ENCODE results near the gene LZIC. TPM values are rescaled to one million over a fixed set of nuclear protein-coding genes. Genes with fewer than 3 reads are reported as not detected.

Gene LZIC
- 10 to 100 TPM; 33.2 to 34.0 TPM for total RNA-seq
- polyA plus RNA-seq, result 43.7 TPM

GRCh38 chr1:9942939-9943788 is at the start of gene LZIC, which contains the start of gene NMNAT1:
LZIC (minus strand) TSS chr1:9943391; CDS start chr1:9936619, 6,772 bp downstream.
NMNAT1 (plus strand) TSS chr1:9943475; CDS start chr1:9972074, 28,599 bp downstream.
- peaks cover 11 to 29% (median 28%) of the 10 kb centered on the region in 3 donors for H3K4me1 Mint-ChIP-seq
- peaks cover 0 to 27% (median 6%) of the 10 kb centered on the region in 3 donors for H3K36me3 Mint-ChIP-seq
- peak within 1 kb of the TSS; percentile 94 to 98 (median 97) for H3K4me3 Mint-ChIP-seq
- H3K27ac Mint-ChIP-seq, result peak within 1 kb of the TSS; percentile 80 to 99 (median 98)
- peaks cover 0 to 2% of the 10 kb centered on the region in 2 donors for H3K27me3 Mint-ChIP-seq
- POLR2A ChIA-PET, result interaction anchor here (0.6 to 1.1 kb wide), 3 partner anchors 15 to 33 kb away, joined by 3 to 4 read pairs (median 3); partner anchors contain the start of gene CTNNBIP1
- Histone ChIP-seq H3K9me3 (ENCODE audit: low read length) (no peaks in the 10 kb centered on the region), H3K36me3 (ENCODE audit: insufficient read depth, low read length) (peaks cover 5% of the 10 kb centered on the region), H3K4me3 (ENCODE audit: low read length) (peak within 1 kb of the TSS; percentile 98), H3K27me3 (ENCODE audit: insufficient read depth, low read length, poor library complexity, severe bottlenecking) (no peaks in the 10 kb centered on the region), H3K27ac (ENCODE audit: low read depth, low read length) (peak within 1 kb of the TSS; percentile 93), H3K4me1 (ENCODE audit: insufficient read depth, low read length) (peaks cover 20% of the 10 kb centered on the region)
- CTCF ChIA-PET, result interaction anchor here (1.0 to 1.7 kb wide), 5 partner anchors 32 to 267 kb away, joined by 4 to 5 read pairs (median 5); partner anchors contain the start of gene KIF1B
- DNase-seq, result peak; percentile 80 to 91 (median 83)
- H3K9me3 Mint-ChIP-seq, result no peaks in the 10 kb centered on the region

GRCh38 chr1:9992910-9993309 is 49.7 kb upstream of the LZIC start:
- no peak for DNase-seq
- Histone ChIP-seq H3K4me1 (ENCODE audit: insufficient read depth, low read length) (peaks cover 5% of the 10 kb centered on the region), H3K4me3 (ENCODE audit: low read length) (no peak overlapping the region), H3K27me3 (ENCODE audit: insufficient read depth, low read length, poor library complexity, severe bottlenecking) (peaks cover 7% of the 10 kb centered on the region), H3K27ac (ENCODE audit: low read depth, low read length) (no peak overlapping the region), H3K9me3 (ENCODE audit: low read length) (no peaks in the 10 kb centered on the region), H3K36me3 (ENCODE audit: insufficient read depth, low read length) (no peaks in the 10 kb centered on the region)
- peaks cover 18 to 19% of the 10 kb centered on the region in 2 donors for H3K27me3 Mint-ChIP-seq
- H3K4me1 Mint-ChIP-seq, result peaks cover 5 to 7% (median 6%) of the 10 kb centered on the region in 3 donors
- peaks cover 0 to 4% (median 0%) of the 10 kb centered on the region in 3 donors for H3K36me3 Mint-ChIP-seq
- H3K9me3 Mint-ChIP-seq, result peaks cover 0 to 2% (median 0%) of the 10 kb centered on the region in 5 donors
- H3K4me3 Mint-ChIP-seq, result no peak overlapping the region
- POLR2A ChIA-PET, result no interaction called here
- CTCF ChIA-PET, result interaction anchor here (0.8 kb wide), 1 partner anchor 42 kb away, joined by 3 read pairs; no protein-coding TSS in a partner anchor
- H3K27ac Mint-ChIP-seq, result no peak overlapping the region

DNA sequence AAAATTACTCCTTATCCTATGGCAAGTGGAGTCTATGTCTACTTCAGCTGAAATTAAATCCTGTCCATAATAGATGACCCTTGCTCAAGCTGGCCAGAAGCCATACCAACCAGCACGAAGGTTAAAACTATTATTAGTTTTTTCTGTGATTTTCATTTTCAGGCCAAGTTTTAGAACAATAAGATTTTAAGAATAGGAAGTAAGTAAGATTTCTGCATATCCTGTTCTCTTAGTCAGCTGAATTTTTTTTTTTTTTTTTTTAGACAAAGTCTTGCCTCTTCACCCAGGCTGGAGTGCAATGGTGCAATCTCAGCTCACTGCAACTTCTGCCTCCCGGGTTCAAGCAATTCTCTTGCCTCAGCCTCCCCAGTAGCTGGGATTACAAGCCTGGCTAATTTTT is 47.8 kb upstream of the LZIC start:
- no peak overlapping the region for H3K27ac Mint-ChIP-seq

GRCh38 chr1:9989773-9990172 is 46.6 kb upstream of the LZIC start:
- H3K4me1 ChIP-seq (ENCODE audit: insufficient read depth, low read length), result no peaks in the 10 kb centered on the region
- Mint-ChIP-seq H3K36me3 (peaks cover 0 to 1% (median 0%) of the 10 kb centered on the region in 3 donors), H3K4me3 (no peak overlapping the region), H3K4me1 (no peaks in the 10 kb centered on the region), H3K9me3 (peaks cover 0 to 2% (median 0%) of the 10 kb centered on the region in 5 donors), H3K27ac (no peak overlapping the region), H3K27me3 (peaks cover 8 to 11% of the 10 kb centered on the region in 2 donors)
- no peak for DNase-seq
- no peaks in the 10 kb centered on the region for H3K9me3 ChIP-seq (ENCODE audit: low read length)
- ChIA-PET CTCF (no interaction called here), POLR2A (no interaction called here)
- H3K27me3 ChIP-seq (ENCODE audit: insufficient read depth, low read length, poor library complexity, severe bottlenecking), result no peaks in the 10 kb centered on the region
- no peak overlapping the region for H3K4me3 ChIP-seq (ENCODE audit: low read length)
- no peaks in the 10 kb centered on the region for H3K36me3 ChIP-seq (ENCODE audit: insufficient read depth, low read length)
- no peak overlapping the region for H3K27ac ChIP-seq (ENCODE audit: low read depth, low read length)

More for the DNA sequence above, 47.8 kb upstream of the LZIC start:
- H3K9me3 ChIP-seq (ENCODE audit: low read length), result no peaks in the 10 kb centered on the region
- H3K9me3 Mint-ChIP-seq, result peaks cover 0 to 2% (median 0%) of the 10 kb centered on the region in 5 donors
- H3K36me3 ChIP-seq (ENCODE audit: insufficient read depth, low read length), result no peaks in the 10 kb centered on the region
- no peaks in the 10 kb centered on the region for H3K4me1 Mint-ChIP-seq
- CTCF ChIA-PET, result interaction anchor here (1.6 kb wide), 1 partner anchor 364 kb away, joined by 3 read pairs; no protein-coding TSS in a partner anchor
- H3K4me3 Mint-ChIP-seq, result no peak overlapping the region
- H3K27me3 Mint-ChIP-seq, result peaks cover 8 to 11% of the 10 kb centered on the region in 2 donors
- POLR2A ChIA-PET, result no interaction called here
- no peaks in the 10 kb centered on the region for H3K27me3 ChIP-seq (ENCODE audit: insufficient read depth, low read length, poor library complexity, severe bottlenecking)
- DNase-seq, result no peak
- H3K27ac ChIP-seq (ENCODE audit: low read depth, low read length), result no peak overlapping the region
- peaks cover 0 to under 1% (median 0%) of the 10 kb centered on the region in 3 donors for H3K36me3 Mint-ChIP-seq
- H3K4me1 ChIP-seq (ENCODE audit: insufficient read depth, low read length), result no peaks in the 10 kb centered on the region
- H3K4me3 ChIP-seq (ENCODE audit: low read length), result no peak overlapping the region

DNA sequence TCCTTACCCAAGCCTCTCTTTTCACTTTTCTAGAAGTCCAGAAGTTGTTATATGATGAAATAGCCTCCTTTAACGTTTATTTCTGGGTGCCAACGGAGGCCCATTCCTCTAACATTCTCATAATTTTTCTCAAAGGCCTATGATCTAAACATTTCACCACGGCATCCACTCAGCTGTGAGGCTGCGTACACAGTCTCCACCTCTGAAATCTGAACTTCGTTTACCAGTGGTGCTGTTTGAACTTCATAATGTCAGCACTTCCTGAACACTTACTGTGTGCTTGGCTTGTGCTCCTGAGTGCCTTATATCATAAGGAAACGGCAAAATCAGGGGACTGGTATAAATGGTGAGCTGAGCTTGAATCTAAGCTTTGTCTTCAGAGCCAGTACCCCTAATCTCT is 41.8 kb upstream of the LZIC start:
- no peaks in the 10 kb centered on the region for H3K4me1 ChIP-seq (ENCODE audit: insufficient read depth, low read length)
- no peak overlapping the region for H3K27ac ChIP-seq (ENCODE audit: low read depth, low read length)
- ChIA-PET POLR2A (no interaction called here), CTCF (no interaction called here)
- H3K27me3 Mint-ChIP-seq, result no peaks in the 10 kb centered on the region
- no peaks in the 10 kb centered on the region for H3K9me3 Mint-ChIP-seq
- H3K4me1 Mint-ChIP-seq, result no peaks in the 10 kb centered on the region
- H3K36me3 ChIP-seq (ENCODE audit: insufficient read depth, low read length), result peaks cover 4% of the 10 kb centered on the region
- H3K4me3 ChIP-seq (ENCODE audit: low read length), result no peak overlapping the region
- no peak for DNase-seq
- H3K36me3 Mint-ChIP-seq, result peaks cover 0 to 22% (median 6%) of the 10 kb centered on the region in 3 donors
- no peaks in the 10 kb centered on the region for H3K27me3 ChIP-seq (ENCODE audit: insufficient read depth, low read length, poor library complexity, severe bottlenecking)
- H3K9me3 ChIP-seq (ENCODE audit: low read length), result no peaks in the 10 kb centered on the region
- H3K27ac Mint-ChIP-seq, result peak overlapping the region in 1 of 8 donors; percentile 8
- no peak overlapping the region for H3K4me3 Mint-ChIP-seq

DNA sequence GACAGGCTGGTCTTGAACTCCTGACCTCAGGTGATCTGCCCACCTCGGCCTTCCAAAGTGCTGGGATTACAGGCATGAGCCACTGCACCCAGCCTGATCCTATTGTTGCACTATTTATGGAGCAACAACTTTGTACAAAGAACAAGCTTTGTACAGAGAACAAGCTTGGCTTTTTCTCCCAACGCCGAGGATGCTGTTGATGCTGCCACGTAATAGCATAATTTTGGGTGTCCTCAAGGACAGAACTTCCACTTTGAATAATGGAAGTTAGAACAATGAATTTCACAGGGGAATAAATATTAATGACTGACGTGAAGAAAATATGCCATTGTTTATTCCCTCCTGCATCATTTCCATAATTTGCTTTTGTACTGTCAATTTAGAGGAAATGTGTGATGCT is 41.1 kb upstream of the LZIC start:
- Histone ChIP-seq H3K4me1 (ENCODE audit: insufficient read depth, low read length) (no peaks in the 10 kb centered on the region), H3K4me3 (ENCODE audit: low read length) (no peak overlapping the region), H3K36me3 (ENCODE audit: insufficient read depth, low read length) (peaks cover 4% of the 10 kb centered on the region), H3K27me3 (ENCODE audit: insufficient read depth, low read length, poor library complexity, severe bottlenecking) (no peaks in the 10 kb centered on the region), H3K27ac (ENCODE audit: low read depth, low read length) (no peak overlapping the region), H3K9me3 (ENCODE audit: low read length) (no peaks in the 10 kb centered on the region)
- Mint-ChIP-seq H3K4me3 (no peak overlapping the region), H3K9me3 (no peaks in the 10 kb centered on the region), H3K36me3 (peaks cover 0 to 22% (median 6%) of the 10 kb centered on the region in 3 donors), H3K4me1 (no peaks in the 10 kb centered on the region), H3K27me3 (no peaks in the 10 kb centered on the region), H3K27ac (no peak overlapping the region)
- DNase-seq, result no peak
- ChIA-PET POLR2A (no interaction called here), CTCF (no interaction called here)

- Histone ChIP-seq H3K36me3 (ENCODE audit: insufficient read depth, low read length) (no peaks in the 10 kb centered on the region), H3K4me3 (ENCODE audit: low read length) (no peak overlapping the region), H3K27ac (ENCODE audit: low read depth, low read length) (no peak overlapping the region), H3K9me3 (ENCODE audit: low read length) (no peaks in the 10 kb centered on the region), H3K4me1 (ENCODE audit: insufficient read depth, low read length) (no peaks in the 10 kb centered on the region), H3K27me3 (ENCODE audit: insufficient read depth, low read length, poor library complexity, severe bottlenecking) (no peaks in the 10 kb centered on the region)
- H3K27ac Mint-ChIP-seq, result peak overlapping the region in 1 of 8 donors; percentile 68
- CTCF ChIA-PET, result no interaction called here
- H3K36me3 Mint-ChIP-seq, result peaks cover 0 to 2% (median 0%) of the 10 kb centered on the region in 3 donors
- no peak for DNase-seq
- POLR2A ChIA-PET, result interaction anchor here (0.6 kb wide), 1 partner anchor 505 kb away, joined by 3 read pairs; no protein-coding TSS in a partner anchor
- H3K9me3 Mint-ChIP-seq, result no peaks in the 10 kb centered on the region
- H3K4me1 Mint-ChIP-seq, result no peaks in the 10 kb centered on the region
- H3K4me3 Mint-ChIP-seq, result no peak overlapping the region
- H3K27me3 Mint-ChIP-seq, result no peaks in the 10 kb centered on the region
Measured at GRCh38 chr1:9960706-9961562, 17.7 kb upstream of the LZIC start.
